DND-41 (cell line): ENCODE results near the gene FSCN2.

Experiments
- ATAC-seq: fragments of 200-7000 bp; cut with Tn5 transposase; 3 replicates; pipeline ENCODE4 v1.9.1; 2021; ENCODE audit warnings: low read depth; ENCODE audit not compliant: insufficient read depth
- DNase-seq: peaks from one replicate; pipeline ENCODE4 v3.0.0-alpha.2; 2020
- H2AFZ ChIP-seq: 2 replicates; pipeline ENCODE4 v1.6.0; 2012; ENCODE audit warnings: low read depth, low read length
- H3K27ac ChIP-seq: 2 replicates; pipeline ENCODE4 v1.5.1; 2012; ENCODE audit warnings: low read length, inconsistent platforms
- H3K27me3 ChIP-seq: fragments of 200-600 bp; sonication (generic); 2 replicates; pipeline ENCODE4 v1.6.0; 2012; ENCODE audit warnings: low read length, mild to moderate bottlenecking, inconsistent platforms; ENCODE audit not compliant: insufficient read depth, poor library complexity
- H3K36me3 ChIP-seq: 2 replicates; pipeline ENCODE4 v1.5.1; 2012; ENCODE audit warnings: low read length, inconsistent platforms; ENCODE audit not compliant: insufficient read depth
- H3K4me1 ChIP-seq: 2 replicates; pipeline ENCODE4 v1.5.1; 2012; ENCODE audit warnings: mild to moderate bottlenecking, low read length; ENCODE audit not compliant: insufficient read depth
- H3K4me2 ChIP-seq: 2 replicates; pipeline ENCODE4 v1.6.0; 2012; ENCODE audit warnings: mild to moderate bottlenecking, moderate library complexity, low read length, inconsistent platforms; ENCODE audit not compliant: insufficient read depth
- H3K4me3 ChIP-seq, 2 experiments: fragments of 200-600 bp in 1 of 2; shearing (Covaris generic) in 1 of 2; 2 replicates each; pipeline ENCODE4 v1.5.1; 2012 to 2016; ENCODE audit warnings: inconsistent platforms in 2 of 2, low read length in 2 of 2, mild to moderate bottlenecking in 2 of 2, low read depth in 1 of 2, moderate library complexity in 1 of 2
- H3K79me2 ChIP-seq: 2 replicates; pipeline ENCODE4 v1.6.0; 2012; ENCODE audit warnings: low read length, inconsistent platforms; ENCODE audit not compliant: insufficient read depth
- H3K9ac ChIP-seq: 2 replicates; pipeline ENCODE4 v1.6.0; 2012; ENCODE audit warnings: low read depth, mild to moderate bottlenecking, inconsistent platforms, low read length, moderate library complexity
- H3K9me3 ChIP-seq: 2 replicates; pipeline ENCODE4 v1.5.1; 2012; ENCODE audit warnings: low read length, moderate library complexity, mild to moderate bottlenecking, inconsistent platforms; ENCODE audit not compliant: insufficient read depth, severe bottlenecking
- H4K20me1 ChIP-seq: 2 replicates; pipeline ENCODE4 v1.6.0; 2012; ENCODE audit warnings: low read length; ENCODE audit not compliant: insufficient read depth
- EZH2 ChIP-seq: IDR thresholded peaks from 3 replicates; pipeline ENCODE4 v1.6.1; 2012; ENCODE audit warnings: borderline replicate concordance, low read depth, mild to moderate bottlenecking, moderate library complexity, low read length, inconsistent platforms; ENCODE audit not compliant: severe bottlenecking
- TF ChIP-seq, protein P1 (sequence below): IDR thresholded peaks from 2 replicates; pipeline ENCODE4 v1.5.1; 2012; ENCODE audit warnings: borderline replicate concordance, low read length, moderate library complexity, mild to moderate bottlenecking; ENCODE audit not compliant: poor library complexity, severe bottlenecking; ENCODE audit errors: extremely low read depth

The FSCN2 gene

DNA sequence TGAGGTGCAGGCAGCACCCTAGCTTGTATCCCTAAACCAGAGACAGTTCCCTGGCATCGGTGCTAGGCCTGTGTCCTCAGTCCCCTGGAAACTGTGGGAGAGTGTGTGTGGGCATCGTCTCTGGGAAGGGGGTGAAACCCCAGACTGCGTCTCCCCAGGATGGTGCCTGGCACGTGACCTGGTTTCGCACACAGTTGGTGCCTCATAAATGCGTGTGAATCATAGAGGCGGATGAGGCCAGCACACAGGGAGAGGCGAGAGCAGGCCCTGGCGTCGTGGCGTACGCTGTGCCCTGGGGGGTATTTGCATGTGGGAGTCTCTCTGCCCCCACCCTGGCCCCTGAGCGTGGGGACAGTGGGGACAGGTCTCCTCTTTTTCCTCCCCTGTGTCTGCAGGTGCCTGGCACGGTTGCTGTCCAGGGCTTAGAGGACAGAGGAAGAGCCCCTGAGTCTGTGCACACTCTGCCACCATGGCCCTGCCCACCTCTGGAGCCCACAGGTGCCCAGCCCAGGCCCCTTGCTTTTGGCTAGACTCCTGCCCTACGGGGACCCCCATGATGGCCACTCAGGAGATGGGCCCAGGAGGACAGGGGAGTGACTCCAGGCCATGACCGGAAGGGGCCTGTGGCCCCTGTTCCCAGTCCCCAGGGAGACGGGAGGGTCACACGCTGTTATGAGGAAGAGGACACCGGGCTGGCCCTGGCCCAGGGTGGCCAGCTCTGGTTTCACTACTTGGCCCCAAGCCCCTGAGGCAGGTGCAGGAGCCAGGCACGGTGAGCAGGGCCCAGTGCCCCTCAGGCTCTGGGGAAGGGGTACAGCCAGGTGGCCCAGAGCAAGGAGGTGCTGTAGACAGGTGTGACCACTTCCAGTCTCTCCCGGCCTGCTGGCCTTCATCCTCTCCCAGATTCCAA lies 1.3 kb upstream of the FSCN2 start:
- H3K36me3 ChIP-seq: no peaks in the 10 kb centered on the region
- no peaks in the 10 kb centered on the region for H3K9me3 ChIP-seq
- TF ChIP-seq EZH2: no peak
- TF ChIP-seq, protein P1, sequence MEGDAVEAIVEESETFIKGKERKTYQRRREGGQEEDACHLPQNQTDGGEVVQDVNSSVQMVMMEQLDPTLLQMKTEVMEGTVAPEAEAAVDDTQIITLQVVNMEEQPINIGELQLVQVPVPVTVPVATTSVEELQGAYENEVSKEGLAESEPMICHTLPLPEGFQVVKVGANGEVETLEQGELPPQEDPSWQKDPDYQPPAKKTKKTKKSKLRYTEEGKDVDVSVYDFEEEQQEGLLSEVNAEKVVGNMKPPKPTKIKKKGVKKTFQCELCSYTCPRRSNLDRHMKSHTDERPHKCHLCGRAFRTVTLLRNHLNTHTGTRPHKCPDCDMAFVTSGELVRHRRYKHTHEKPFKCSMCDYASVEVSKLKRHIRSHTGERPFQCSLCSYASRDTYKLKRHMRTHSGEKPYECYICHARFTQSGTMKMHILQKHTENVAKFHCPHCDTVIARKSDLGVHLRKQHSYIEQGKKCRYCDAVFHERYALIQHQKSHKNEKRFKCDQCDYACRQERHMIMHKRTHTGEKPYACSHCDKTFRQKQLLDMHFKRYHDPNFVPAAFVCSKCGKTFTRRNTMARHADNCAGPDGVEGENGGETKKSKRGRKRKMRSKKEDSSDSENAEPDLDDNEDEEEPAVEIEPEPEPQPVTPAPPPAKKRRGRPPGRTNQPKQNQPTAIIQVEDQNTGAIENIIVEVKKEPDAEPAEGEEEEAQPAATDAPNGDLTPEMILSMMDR: no peak
- no peak overlapping the region for H3K9ac ChIP-seq
- ATAC-seq (no peak), DNase-seq (no peak)
- H3K79me2 ChIP-seq: no peaks in the 10 kb centered on the region
- peaks cover 9% of the 10 kb centered on the region; the same call in 1 of the 2 replicates for H4K20me1 ChIP-seq
- H3K27me3 ChIP-seq: no peaks in the 10 kb centered on the region
- H3K4me3 ChIP-seq: no peak overlapping the region
- no peak overlapping the region for H2AFZ ChIP-seq
- no peak overlapping the region for H3K4me2 ChIP-seq
- no peak overlapping the region for H3K27ac ChIP-seq
- H3K4me1 ChIP-seq: no peaks in the 10 kb centered on the region

DNA sequence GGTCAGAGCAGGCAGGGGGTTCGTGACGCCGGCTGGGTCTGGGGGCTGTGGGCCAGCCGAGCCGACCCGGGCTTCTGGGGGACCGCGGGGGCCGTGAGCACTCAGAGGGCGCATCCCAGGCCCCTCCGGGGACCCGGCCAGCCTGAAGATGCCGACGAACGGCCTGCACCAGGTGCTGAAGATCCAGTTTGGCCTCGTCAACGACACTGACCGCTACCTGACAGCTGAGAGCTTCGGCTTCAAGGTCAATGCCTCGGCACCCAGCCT lies 140 bp downstream of the FSCN2 start:
- Histone ChIP-seq H3K36me3 (no peaks in the 10 kb centered on the region), H3K9ac (no peak overlapping the region), H3K27me3 (no peaks in the 10 kb centered on the region), H3K4me2 (no peak overlapping the region), H4K20me1 (peaks cover 9% of the 10 kb centered on the region; the same call in 1 of the 2 replicates), H3K27ac (no peak overlapping the region), H3K4me1 (no peaks in the 10 kb centered on the region), H2AFZ (no peak overlapping the region), H3K4me3 (no peak overlapping the region), H3K9me3 (no peaks in the 10 kb centered on the region), H3K79me2 (no peaks in the 10 kb centered on the region)
- no peak for TF ChIP-seq EZH2
- TF ChIP-seq, protein P1: no peak
- ATAC-seq: no peak
- DNase-seq: no peak

DNA sequence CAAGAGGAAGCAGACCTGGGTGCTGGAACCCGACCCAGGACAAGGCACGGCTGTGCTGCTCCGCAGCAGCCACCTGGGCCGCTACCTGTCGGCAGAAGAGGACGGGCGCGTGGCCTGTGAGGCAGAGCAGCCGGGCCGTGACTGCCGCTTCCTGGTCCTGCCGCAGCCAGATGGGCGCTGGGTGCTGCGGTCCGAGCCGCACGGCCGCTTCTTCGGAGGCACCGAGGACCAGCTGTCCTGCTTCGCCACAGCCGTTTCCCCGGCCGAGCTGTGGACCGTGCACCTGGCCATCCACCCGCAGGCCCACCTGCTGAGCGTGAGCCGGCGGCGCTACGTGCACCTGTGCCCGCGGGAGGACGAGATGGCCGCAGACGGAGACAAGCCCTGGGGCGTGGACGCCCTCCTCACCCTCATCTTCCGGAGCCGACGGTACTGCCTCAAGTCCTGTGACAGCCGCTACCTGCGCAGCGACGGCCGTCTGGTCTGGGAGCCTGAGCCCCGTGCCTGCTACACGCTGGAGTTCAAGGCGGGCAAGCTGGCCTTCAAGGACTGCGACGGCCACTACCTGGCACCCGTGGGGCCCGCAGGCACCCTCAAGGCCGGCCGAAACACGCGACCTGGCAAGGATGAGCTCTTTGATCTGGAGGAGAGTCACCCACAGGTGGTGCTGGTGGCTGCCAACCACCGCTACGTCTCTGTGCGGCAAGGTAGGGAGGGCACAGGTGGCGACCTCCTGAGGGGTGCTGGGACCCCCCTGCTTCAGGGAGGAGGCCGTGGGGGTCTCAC lies 667 bp downstream of the FSCN2 start:
- no peak overlapping the region for H3K4me3 ChIP-seq
- H3K36me3 ChIP-seq: no peaks in the 10 kb centered on the region
- no peak overlapping the region for H3K27ac ChIP-seq
- DNase-seq (no peak), ATAC-seq (no peak)
- no peak overlapping the region for H3K9ac ChIP-seq
- H3K4me1 ChIP-seq: no peaks in the 10 kb centered on the region
- H3K79me2 ChIP-seq: no peaks in the 10 kb centered on the region
- H3K4me2 ChIP-seq: no peak overlapping the region
- peaks cover 5% of the 10 kb centered on the region; the same call in 1 of the 2 replicates for H4K20me1 ChIP-seq
- no peaks in the 10 kb centered on the region for H3K27me3 ChIP-seq
- no peak overlapping the region for H2AFZ ChIP-seq
- TF ChIP-seq EZH2: no peak
- TF ChIP-seq, protein P1: no peak
- H3K9me3 ChIP-seq: no peaks in the 10 kb centered on the region
